Measurements from ENCODE around the gene CYP51A1. TPM values are rescaled to one million over a fixed set of nuclear protein-coding genes. Genes with fewer than 3 reads are reported as not detected.

Gene CYP51A1
- total and polyA plus RNA-seq, 4 donors: 56.4 to 338 (median 170) TPM

DNA sequence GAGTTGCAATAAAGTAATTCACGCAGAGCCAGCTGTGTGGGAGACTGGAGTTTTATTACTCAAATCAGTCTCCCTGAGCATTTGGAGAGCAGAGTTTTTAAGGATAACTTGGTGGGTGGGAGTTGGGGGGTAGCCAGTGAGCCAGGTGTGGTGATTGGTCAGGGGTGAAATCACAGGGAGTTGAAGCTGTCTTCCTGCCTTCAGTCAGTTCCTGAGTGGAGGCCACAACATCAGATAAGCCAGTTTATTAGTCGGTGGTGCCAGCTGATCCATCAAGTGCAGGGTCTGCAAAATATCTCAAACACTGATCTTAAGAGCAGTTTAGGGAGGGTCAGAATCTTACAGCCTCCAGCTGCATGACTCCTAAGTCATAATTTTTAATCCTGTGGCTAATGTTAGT lies 3.3 kb upstream of the CYP51A1 start:
- H3K9me3 ChIP-seq (ENCODE audit: control insufficient read depth in 4 of 4, low read length in 3 of 4): no peaks in the 10 kb centered on the region
- H3K4me3 ChIP-seq (ENCODE audit: low read depth in 1 of 3, low read length in 3 of 3): no peak overlapping the region
- TF ChIP-seq JUND (IDR thresholded peaks at IDR 0.05): no peak
- 59% methylated on average over 2 of the region's 2 CpGs for WGBS
- no peaks in the 10 kb centered on the region for H3K27me3 ChIP-seq (ENCODE audit: control insufficient read depth in 4 of 4, insufficient read depth in 4 of 4, low read length in 3 of 4)
- no peaks in the 10 kb centered on the region for H3K36me3 ChIP-seq (ENCODE audit: control insufficient read depth in 4 of 4, insufficient read depth in 3 of 4, low read depth in 1 of 4, low read length in 3 of 4)
- no peak overlapping the region for H3K27ac ChIP-seq (ENCODE audit: low read depth in 1 of 2, low read length in 2 of 2)
- no peak for DNase-seq (ENCODE audit: low spot score)
- no peak overlapping the region for H3K9ac ChIP-seq (ENCODE audit: low read depth in 1 of 2, low read length in 2 of 2)
- H3K4me1 ChIP-seq (ENCODE audit: control insufficient read depth in 4 of 4, insufficient read depth in 4 of 4, low read length in 3 of 4): peaks cover 0 to 6% (median under 1%) of the 10 kb centered on the region in 4 donors

DNA sequence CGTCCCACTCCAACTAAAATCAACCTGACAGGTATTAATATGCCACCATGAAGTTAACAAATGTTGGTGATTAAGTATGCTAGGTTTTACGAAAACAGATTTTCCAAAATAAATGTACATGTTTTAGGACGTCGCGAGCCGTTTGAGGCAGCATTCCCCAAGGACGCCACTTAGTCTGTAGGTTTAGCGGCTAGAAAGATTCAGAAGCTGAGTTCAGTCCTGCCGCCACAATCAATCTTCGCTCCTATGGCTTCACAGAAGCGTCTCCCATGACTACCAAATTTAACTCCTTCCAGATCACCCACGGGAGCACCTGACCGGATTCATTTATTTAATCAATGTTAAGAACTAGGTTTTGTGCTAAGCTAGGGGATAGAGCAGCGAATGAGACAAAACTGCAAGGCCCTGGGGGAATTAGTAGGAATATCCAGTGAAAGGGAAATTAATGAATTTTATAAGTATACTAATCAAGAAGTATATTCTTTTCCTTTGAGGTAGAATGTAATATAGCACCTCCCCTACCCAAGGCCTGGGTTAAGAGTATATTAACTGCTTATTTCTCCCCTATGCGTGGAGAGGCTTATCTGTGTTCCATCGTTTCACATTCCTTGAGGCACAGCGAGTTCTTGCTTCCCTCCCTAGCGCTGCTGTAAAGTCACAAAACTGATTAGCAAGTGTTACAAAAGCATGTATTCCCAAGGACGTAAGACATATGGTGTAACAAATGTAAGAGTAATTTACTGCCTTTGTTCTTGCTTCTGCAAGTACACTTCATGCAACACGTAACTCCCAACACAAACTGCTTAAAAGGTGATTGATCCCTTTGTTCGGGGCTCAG lies 994 bp upstream of the CYP51A1 start:
- peaks cover 2 to 5% (median 3%) of the 10 kb centered on the region in 4 donors for H3K36me3 ChIP-seq (ENCODE audit: control insufficient read depth in 4 of 4, insufficient read depth in 3 of 4, low read depth in 1 of 4, low read length in 3 of 4)
- peak overlapping the region; percentile 71 to 93 (median 93) for H3K4me3 ChIP-seq (ENCODE audit: low read depth in 1 of 3, low read length in 3 of 3)
- H3K9me3 ChIP-seq (ENCODE audit: control insufficient read depth in 4 of 4, low read length in 3 of 4): no peaks in the 10 kb centered on the region
- WGBS: 21% methylated on average over 21 of the region's 21 CpGs
- TF ChIP-seq JUND (IDR thresholded peaks at IDR 0.05): no peak
- no peak for TF ChIP-seq SP1 (IDR thresholded peaks at IDR 0.05)
- no peak for TF ChIP-seq HNF4G (IDR thresholded peaks at IDR 0.05)
- TF ChIP-seq RXRA (IDR thresholded peaks at IDR 0.05): no peak
- peak; percentile 11 for TF ChIP-seq TAF1 (conservative IDR thresholded peaks at IDR 0.05)
- TF ChIP-seq, protein P1, sequence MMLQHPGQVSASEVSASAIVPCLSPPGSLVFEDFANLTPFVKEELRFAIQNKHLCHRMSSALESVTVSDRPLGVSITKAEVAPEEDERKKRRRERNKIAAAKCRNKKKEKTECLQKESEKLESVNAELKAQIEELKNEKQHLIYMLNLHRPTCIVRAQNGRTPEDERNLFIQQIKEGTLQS (IDR thresholded peaks at IDR 0.05): no peak
- TF ChIP-seq YY1 (IDR thresholded peaks at IDR 0.05): peak; percentile 57
- TF ChIP-seq, protein P2, sequence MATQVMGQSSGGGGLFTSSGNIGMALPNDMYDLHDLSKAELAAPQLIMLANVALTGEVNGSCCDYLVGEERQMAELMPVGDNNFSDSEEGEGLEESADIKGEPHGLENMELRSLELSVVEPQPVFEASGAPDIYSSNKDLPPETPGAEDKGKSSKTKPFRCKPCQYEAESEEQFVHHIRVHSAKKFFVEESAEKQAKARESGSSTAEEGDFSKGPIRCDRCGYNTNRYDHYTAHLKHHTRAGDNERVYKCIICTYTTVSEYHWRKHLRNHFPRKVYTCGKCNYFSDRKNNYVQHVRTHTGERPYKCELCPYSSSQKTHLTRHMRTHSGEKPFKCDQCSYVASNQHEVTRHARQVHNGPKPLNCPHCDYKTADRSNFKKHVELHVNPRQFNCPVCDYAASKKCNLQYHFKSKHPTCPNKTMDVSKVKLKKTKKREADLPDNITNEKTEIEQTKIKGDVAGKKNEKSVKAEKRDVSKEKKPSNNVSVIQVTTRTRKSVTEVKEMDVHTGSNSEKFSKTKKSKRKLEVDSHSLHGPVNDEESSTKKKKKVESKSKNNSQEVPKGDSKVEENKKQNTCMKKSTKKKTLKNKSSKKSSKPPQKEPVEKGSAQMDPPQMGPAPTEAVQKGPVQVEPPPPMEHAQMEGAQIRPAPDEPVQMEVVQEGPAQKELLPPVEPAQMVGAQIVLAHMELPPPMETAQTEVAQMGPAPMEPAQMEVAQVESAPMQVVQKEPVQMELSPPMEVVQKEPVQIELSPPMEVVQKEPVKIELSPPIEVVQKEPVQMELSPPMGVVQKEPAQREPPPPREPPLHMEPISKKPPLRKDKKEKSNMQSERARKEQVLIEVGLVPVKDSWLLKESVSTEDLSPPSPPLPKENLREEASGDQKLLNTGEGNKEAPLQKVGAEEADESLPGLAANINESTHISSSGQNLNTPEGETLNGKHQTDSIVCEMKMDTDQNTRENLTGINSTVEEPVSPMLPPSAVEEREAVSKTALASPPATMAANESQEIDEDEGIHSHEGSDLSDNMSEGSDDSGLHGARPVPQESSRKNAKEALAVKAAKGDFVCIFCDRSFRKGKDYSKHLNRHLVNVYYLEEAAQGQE (IDR thresholded peaks at IDR 0.05): peak; percentile 4
- TF ChIP-seq, protein P3, sequence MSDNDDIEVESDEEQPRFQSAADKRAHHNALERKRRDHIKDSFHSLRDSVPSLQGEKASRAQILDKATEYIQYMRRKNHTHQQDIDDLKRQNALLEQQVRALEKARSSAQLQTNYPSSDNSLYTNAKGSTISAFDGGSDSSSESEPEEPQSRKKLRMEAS (IDR thresholded peaks at IDR 0.05): no peak
- H3K9ac ChIP-seq (ENCODE audit: low read depth in 1 of 2, low read length in 2 of 2): peak overlapping the region; percentile 88 to 92
- DNase-seq (ENCODE audit: low spot score): no peak
- no peaks in the 10 kb centered on the region for H3K27me3 ChIP-seq (ENCODE audit: control insufficient read depth in 4 of 4, insufficient read depth in 4 of 4, low read length in 3 of 4)
- peak overlapping the region; percentile 91 to 97 for H3K27ac ChIP-seq (ENCODE audit: low read depth in 1 of 2, low read length in 2 of 2)
- H3K4me1 ChIP-seq (ENCODE audit: control insufficient read depth in 4 of 4, insufficient read depth in 4 of 4, low read length in 3 of 4): peaks cover 1 to 25% (median 13%) of the 10 kb centered on the region in 4 donors

DNA sequence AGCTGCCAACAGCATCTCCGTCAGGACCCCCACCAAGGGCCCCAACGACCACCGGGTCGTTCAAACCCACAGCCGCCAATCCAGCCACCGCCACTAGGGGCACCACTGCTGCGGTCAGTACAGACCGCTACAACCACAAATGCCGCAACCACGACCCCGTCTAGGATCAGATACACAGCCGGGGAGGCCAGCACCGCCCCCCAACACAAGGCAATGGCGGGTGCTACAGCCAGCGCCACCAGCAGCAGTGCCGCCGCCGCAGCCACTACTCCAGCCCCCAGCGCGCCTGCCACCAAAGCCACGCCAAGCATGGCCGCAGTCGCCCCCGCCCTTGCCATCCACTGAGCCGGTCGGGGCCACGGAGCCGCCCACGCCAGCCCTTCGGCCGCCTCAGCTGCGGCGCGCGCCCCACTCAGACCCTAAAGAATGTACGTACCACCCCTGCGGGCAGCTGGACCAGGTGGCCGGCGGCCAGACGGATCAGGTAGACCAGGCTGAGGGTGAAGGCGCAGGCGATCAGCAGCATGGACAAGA lies 473 bp downstream of the CYP51A1 start:
- peak; percentile 84 for DNase-seq (ENCODE audit: low spot score)
- under 1% methylated on average over 42 of the region's 42 CpGs for WGBS
- Histone ChIP-seq H3K27ac (ENCODE audit: low read depth in 1 of 2, low read length in 2 of 2) (peak overlapping the region; percentile 91 to 97), H3K4me1 (ENCODE audit: control insufficient read depth in 4 of 4, insufficient read depth in 4 of 4, low read length in 3 of 4) (peaks cover 2 to 25% (median 13%) of the 10 kb centered on the region in 4 donors), H3K9me3 (ENCODE audit: control insufficient read depth in 4 of 4, low read length in 3 of 4) (no peaks in the 10 kb centered on the region), H3K27me3 (ENCODE audit: control insufficient read depth in 4 of 4, insufficient read depth in 4 of 4, low read length in 3 of 4) (no peaks in the 10 kb centered on the region), H3K9ac (ENCODE audit: low read depth in 1 of 2, low read length in 2 of 2) (peak overlapping the region; percentile 88 to 92), H3K36me3 (ENCODE audit: control insufficient read depth in 4 of 4, insufficient read depth in 3 of 4, low read depth in 1 of 4, low read length in 3 of 4) (peaks cover 5 to 12% (median 10%) of the 10 kb centered on the region in 4 donors), H3K4me3 (ENCODE audit: low read depth in 1 of 3, low read length in 3 of 3) (peak overlapping the region; percentile 71 to 93 (median 93))
- TF ChIP-seq YY1 (IDR thresholded peaks at IDR 0.05) (peak; percentile 19), GABPA (IDR thresholded peaks at IDR 0.05 in 1 of 2, conservative IDR thresholded peaks at IDR 0.05 in 1 of 2) (no peak), HNF4G (IDR thresholded peaks at IDR 0.05) (no peak), JUND (IDR thresholded peaks at IDR 0.05) (no peak), HNF4A (conservative IDR thresholded peaks at IDR 0.05) (no peak), SP1 (IDR thresholded peaks at IDR 0.05) (no peak), RAD21 (IDR thresholded peaks at IDR 0.05) (peak in 1 of 2 donors; percentile 38)
- TF ChIP-seq, protein P4, sequence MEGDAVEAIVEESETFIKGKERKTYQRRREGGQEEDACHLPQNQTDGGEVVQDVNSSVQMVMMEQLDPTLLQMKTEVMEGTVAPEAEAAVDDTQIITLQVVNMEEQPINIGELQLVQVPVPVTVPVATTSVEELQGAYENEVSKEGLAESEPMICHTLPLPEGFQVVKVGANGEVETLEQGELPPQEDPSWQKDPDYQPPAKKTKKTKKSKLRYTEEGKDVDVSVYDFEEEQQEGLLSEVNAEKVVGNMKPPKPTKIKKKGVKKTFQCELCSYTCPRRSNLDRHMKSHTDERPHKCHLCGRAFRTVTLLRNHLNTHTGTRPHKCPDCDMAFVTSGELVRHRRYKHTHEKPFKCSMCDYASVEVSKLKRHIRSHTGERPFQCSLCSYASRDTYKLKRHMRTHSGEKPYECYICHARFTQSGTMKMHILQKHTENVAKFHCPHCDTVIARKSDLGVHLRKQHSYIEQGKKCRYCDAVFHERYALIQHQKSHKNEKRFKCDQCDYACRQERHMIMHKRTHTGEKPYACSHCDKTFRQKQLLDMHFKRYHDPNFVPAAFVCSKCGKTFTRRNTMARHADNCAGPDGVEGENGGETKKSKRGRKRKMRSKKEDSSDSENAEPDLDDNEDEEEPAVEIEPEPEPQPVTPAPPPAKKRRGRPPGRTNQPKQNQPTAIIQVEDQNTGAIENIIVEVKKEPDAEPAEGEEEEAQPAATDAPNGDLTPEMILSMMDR (IDR thresholded peaks at IDR 0.05; ENCODE audit: low read depth, low read length, missing input control): peak; percentile 61
- TF ChIP-seq, protein P2 (IDR thresholded peaks at IDR 0.05): no peak
- TF ChIP-seq, protein P3 (IDR thresholded peaks at IDR 0.05): no peak
